Islet precursor cell (in vitro differentiated cells): ENCODE data around the gene TBX1.
"Not testable (repeated sequence)": the region's sequence is repeated elsewhere in the genome, so short reads cannot be mapped to it uniquely, and the experiment has no call there.

ENCODE experiments used
- DNase-seq: peaks from one replicate; pipeline ENCODE4 v3.0.0-alpha.2; 2018

The TBX1 gene

GRCh38 chr22:19785461-19786263 lies 25.1 kb downstream of the TBX1 start:
- DNase-seq = no peak

GRCh38 chr22:19786264-19786585 lies 25.6 kb downstream of the TBX1 start:
- no peak for DNase-seq

GRCh38 chr22:19786959-19787848 lies 26.6 kb downstream of the TBX1 start:
- no peak for DNase-seq

GRCh38 chr22:19787849-19788141 lies 27.2 kb downstream of the TBX1 start:
- DNase-seq = no peak

- DNase-seq = no peak
Measured at GRCh38 chr22:19788661-19789225, 28.2 kb downstream of the TBX1 start.

- DNase-seq = no peak
Measured at GRCh38 chr22:19789406-19789805, 28.8 kb downstream of the TBX1 start.

- no peak for DNase-seq
Measured at GRCh38 chr22:19789828-19790227, 29.2 kb downstream of the TBX1 start.

- DNase-seq = no peak
Measured at GRCh38 chr22:19791243-19791642, 30.7 kb downstream of the TBX1 start.

GRCh38 chr22:19791894-19792293 lies 31.3 kb downstream of the TBX1 start:
- DNase-seq = no peak

- not testable (repeated sequence) for DNase-seq
Measured at GRCh38 chr22:19792383-19792896, 31.9 kb downstream of the TBX1 start.

- DNase-seq = no peak
Measured at GRCh38 chr22:19793161-19793560, 32.6 kb downstream of the TBX1 start.

- no peak for DNase-seq
Measured at GRCh38 chr22:19793661-19794310, 33.2 kb downstream of the TBX1 start.

- no peak for DNase-seq
Measured at GRCh38 chr22:19795617-19796008, 35.0 kb downstream of the TBX1 start.

GRCh38 chr22:19796160-19796559 lies 35.6 kb downstream of the TBX1 start:
- no peak for DNase-seq

- no peak for DNase-seq
Measured at GRCh38 chr22:19797086-19798002, 36.8 kb downstream of the TBX1 start.

- DNase-seq = no peak
Measured at GRCh38 chr22:19798003-19798665, 37.6 kb downstream of the TBX1 start.

GRCh38 chr22:19798891-19799293 lies 38.3 kb downstream of the TBX1 start:
- DNase-seq = no peak

- peak; percentile 78 for DNase-seq
Measured at GRCh38 chr22:19799322-19800190, 39.0 kb downstream of the TBX1 start.

GRCh38 chr22:19800306-19800705 lies 39.7 kb downstream of the TBX1 start:
- no peak for DNase-seq

- DNase-seq = peak; percentile 78
Measured at GRCh38 chr22:19800761-19801244, 40.2 kb downstream of the TBX1 start.
